Measurements from ENCODE around the gene ANO7. TPM values are rescaled to one million over a fixed set of nuclear protein-coding genes. Genes with fewer than 3 reads are reported as not detected.

The ANO7 gene
- total RNA-seq, 1 experiment from 2014 or later = 1.7 TPM

DNA sequence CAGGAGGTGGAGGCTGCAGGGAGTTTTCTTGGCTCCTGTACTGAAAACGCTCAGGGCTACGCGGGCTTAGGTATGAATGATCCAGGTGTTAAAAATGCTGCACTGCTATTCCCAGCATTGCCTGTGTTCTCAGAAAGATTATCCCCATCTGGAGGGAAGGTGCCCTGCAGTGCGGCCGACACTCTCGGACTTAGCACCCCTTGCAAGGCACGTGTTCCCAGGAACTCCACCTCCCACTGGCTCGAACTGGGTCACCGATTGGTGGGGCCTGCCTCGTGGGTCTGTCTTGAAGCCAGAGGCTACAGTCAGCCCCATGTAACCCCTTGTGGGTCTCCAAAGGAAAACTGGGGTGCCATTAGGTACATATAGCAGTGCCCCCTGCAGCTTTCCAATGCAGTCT, 25.7 kb downstream of the ANO7 start:
- no peak for DNase-seq (ENCODE audit: low read depth in 1 of 2, low spot score in 2 of 2)
- Histone ChIP-seq H3K27me3 (replicated peaks) (no peaks in the 10 kb centered on the region; the same call in 1 of the 2 replicates), H3K27ac (no peak overlapping the region), H3K36me3 (no peaks in the 10 kb centered on the region), H3K4me3 (no peak overlapping the region), H3K9me3 (replicated peaks) (0 out of 2 replicates have a peak, but pooled peaks cover 4% of the 10 kb centered on the region), H3K4me1 (replicated peaks) (peaks cover 35% of the 10 kb centered on the region)

GRCh38 chr2:241214766-241215165, 26.3 kb downstream of the ANO7 start:
- H3K27ac ChIP-seq = no peak overlapping the region
- DNase-seq (ENCODE audit: low read depth in 1 of 2, low spot score in 2 of 2) = no peak
- H3K36me3 ChIP-seq = no peaks in the 10 kb centered on the region
- no peaks in the 10 kb centered on the region; the same call in 1 of the 2 replicates for H3K27me3 ChIP-seq (replicated peaks)
- 0 out of 2 replicates have a peak, but pooled peaks cover 4% of the 10 kb centered on the region for H3K9me3 ChIP-seq (replicated peaks)
- H3K4me1 ChIP-seq (replicated peaks) = peaks cover 35% of the 10 kb centered on the region
- H3K4me3 ChIP-seq = no peak overlapping the region

DNA sequence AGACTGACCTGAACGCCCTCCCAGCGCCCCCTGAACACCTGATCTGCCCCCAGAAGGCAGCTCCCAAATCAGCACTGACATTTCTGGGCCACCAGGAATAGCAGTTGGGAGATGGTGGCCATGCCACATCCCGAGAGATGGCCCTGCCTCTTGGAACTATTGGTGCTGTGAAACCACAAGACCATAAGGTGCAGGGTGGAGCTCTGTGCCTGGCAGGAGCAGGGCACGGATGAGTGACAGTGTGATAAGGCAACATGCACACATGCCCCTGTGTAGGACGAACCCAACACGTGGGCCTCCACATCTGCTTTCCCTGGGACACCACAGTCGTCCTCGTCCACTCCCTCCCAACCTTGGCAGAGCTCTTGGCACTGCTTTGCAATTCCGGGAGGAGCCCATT, 26.9 kb downstream of the ANO7 start:
- no peak for DNase-seq (ENCODE audit: low read depth in 1 of 2, low spot score in 2 of 2)
- H3K27ac ChIP-seq = no peak overlapping the region

GRCh38 chr2:241216211-241216761, 27.8 kb downstream of the ANO7 start:
- Histone ChIP-seq H3K27me3 (replicated peaks) (no peaks in the 10 kb centered on the region; the same call in 1 of the 2 replicates), H3K27ac (peak overlapping the region; percentile 2; the same call in 1 of the 2 replicates), H3K4me3 (no peak overlapping the region), H3K9me3 (replicated peaks) (0 out of 2 replicates have a peak, but pooled peaks cover 4% of the 10 kb centered on the region), H3K36me3 (peaks cover 7% of the 10 kb centered on the region; the same call in 1 of the 2 replicates), H3K4me1 (replicated peaks) (peaks cover 30% of the 10 kb centered on the region)
- DNase-seq (ENCODE audit: low read depth in 1 of 2, low spot score in 2 of 2) = peak; percentile 58 to 74

More for the DNA sequence above, 26.9 kb downstream of the ANO7 start:
- Histone ChIP-seq H3K4me1 (replicated peaks) (peaks cover 35% of the 10 kb centered on the region), H3K36me3 (peaks cover 4% of the 10 kb centered on the region; the same call in 1 of the 2 replicates), H3K27me3 (replicated peaks) (no peaks in the 10 kb centered on the region; the same call in 1 of the 2 replicates), H3K9me3 (replicated peaks) (0 out of 2 replicates have a peak, but pooled peaks cover 4% of the 10 kb centered on the region), H3K4me3 (no peak overlapping the region)

DNA sequence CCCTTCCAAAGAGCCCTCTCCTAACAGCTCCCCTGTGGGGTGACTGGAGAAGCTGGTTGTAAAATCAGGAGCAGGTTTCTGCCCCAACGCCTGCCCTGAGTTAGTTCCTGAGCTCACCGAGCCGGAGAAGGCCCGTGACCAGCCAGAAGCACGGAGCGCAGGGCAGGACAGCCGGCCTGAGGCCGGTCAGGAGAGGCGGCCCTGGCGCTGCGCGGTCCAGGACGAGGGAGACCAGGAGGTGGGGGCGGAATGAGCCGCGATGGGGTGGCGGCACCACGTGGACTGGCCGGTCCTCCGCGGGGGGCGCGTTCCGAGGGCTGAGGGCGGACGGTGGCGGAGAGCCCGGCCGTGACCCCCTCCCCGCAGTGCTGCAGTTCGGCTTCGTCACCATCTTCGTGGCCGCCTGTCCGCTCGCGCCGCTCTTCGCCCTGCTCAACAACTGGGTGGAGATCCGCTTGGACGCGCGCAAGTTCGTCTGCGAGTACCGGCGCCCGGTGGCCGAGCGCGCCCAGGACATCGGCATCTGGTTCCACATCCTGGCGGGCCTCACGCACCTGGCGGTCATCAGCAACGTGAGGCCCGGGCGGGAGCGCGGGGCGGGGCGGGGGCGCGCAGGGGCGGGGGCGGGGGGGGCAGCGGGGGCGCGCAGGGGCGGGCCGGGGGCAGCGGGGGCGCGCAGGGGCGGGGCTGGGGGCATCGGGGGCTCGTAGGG, 29.0 kb downstream of the ANO7 start:
- peak overlapping the region; percentile 47 for H3K4me3 ChIP-seq
- H3K4me1 ChIP-seq (replicated peaks) = peaks cover 27% of the 10 kb centered on the region
- 0 out of 2 replicates have a peak, but pooled peaks cover 4% of the 10 kb centered on the region for H3K9me3 ChIP-seq (replicated peaks)
- H3K27me3 ChIP-seq (replicated peaks) = no peaks in the 10 kb centered on the region
- peak overlapping the region; percentile 70 for H3K27ac ChIP-seq
- H3K36me3 ChIP-seq = peaks cover 11% of the 10 kb centered on the region; the same call in 1 of the 2 replicates
- peak; percentile 80 to 83 for DNase-seq (ENCODE audit: low read depth in 1 of 2, low spot score in 2 of 2)

DNA sequence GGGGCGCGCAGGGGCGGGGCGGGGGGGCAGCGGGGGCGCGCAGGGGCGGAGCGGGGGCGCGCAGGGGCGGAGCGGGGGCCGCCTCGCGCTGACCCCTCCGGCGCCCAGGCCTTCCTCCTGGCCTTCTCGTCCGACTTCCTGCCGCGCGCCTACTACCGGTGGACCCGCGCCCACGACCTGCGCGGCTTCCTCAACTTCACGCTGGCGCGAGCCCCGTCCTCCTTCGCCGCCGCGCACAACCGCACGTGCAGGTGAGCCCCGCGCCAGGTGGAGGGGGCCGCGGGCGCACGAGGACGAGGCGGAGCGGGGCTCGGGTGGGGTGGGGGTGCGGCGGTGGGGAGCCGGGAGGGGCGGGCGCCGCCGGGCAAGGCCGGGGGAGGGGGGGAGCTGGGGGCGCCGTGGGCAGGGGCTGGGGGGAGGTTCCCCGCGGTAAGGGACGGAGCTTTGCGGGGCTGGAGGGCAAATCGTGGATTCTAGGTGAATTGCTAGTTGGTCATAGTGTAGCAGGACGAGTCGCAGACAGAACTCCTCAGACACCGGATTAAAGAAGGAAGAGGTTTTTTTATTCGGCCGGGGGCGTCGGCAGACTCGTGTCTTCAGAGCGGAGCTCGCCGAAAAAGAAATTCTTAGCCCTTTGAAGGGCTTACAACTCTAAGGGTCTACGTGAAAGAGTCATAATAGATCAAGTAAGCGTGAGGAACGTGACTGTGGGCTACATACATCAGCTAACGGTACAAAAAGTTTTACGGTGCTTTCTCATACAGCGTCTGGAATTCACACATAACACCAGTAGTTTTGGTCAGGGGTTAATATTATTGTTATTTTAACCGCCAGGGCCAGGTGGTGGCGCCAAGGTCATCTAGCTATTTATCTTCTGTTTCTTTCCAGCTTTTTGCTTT, 29.9 kb downstream of the ANO7 start:
- peak; percentile 37 to 68 for DNase-seq (ENCODE audit: low read depth in 1 of 2, low spot score in 2 of 2)
- Histone ChIP-seq H3K4me1 (replicated peaks) (peaks cover 27% of the 10 kb centered on the region), H3K4me3 (peak overlapping the region; percentile 47), H3K27ac (no peak overlapping the region), H3K27me3 (replicated peaks) (no peaks in the 10 kb centered on the region), H3K9me3 (replicated peaks) (0 out of 2 replicates have a peak, but pooled peaks cover 4% of the 10 kb centered on the region), H3K36me3 (peaks cover 17% of the 10 kb centered on the region)

DNA sequence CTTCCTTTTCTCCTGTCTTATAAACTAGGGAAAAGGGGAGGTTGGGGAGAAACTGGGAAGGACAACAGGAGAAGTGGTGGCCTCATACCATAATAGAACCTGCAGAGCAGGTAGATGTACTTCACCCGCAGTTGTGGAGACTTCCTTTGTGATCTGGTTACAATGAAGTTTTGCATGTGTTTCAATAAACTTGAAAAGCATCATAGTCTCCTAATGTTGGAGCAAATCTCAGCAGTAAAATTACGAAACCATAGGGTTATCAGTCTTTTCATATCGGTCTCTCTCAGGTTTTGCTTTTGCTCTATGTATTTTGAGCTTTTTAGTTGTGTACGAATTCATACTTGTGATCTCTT, 30.5 kb downstream of the ANO7 start:
- Histone ChIP-seq H3K4me1 (replicated peaks) (peaks cover 30% of the 10 kb centered on the region), H3K9me3 (replicated peaks) (0 out of 2 replicates have a peak, but pooled peaks cover 4% of the 10 kb centered on the region), H3K36me3 (peaks cover 23% of the 10 kb centered on the region), H3K4me3 (peak overlapping the region; percentile 47), H3K27me3 (replicated peaks) (no peaks in the 10 kb centered on the region), H3K27ac (no peak overlapping the region)
- no peak for DNase-seq (ENCODE audit: low read depth in 1 of 2, low spot score in 2 of 2)

DNA sequence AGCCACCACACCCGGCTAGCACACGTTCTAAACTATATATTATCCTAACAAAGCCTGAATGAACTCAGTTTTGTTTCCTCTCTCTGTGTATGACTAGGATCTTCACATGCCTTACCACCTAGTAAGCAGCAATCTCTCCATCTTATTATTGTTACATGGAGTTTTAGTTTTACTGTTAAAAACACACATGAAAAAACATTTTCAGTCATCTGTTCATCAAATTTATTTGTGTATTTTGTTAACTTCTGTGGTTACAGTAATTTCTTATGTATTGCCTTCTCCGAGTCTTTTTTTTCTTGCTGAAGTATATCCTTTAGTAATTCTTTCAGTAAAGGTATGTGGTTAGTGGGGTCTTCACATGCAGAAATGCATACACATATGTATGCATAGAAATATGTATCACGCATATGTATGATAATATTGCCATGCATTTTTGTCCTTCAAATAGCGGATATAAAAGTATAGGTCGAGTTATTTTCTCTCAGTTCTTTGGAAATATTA, 31.4 kb downstream of the ANO7 start:
- no peak overlapping the region for H3K4me3 ChIP-seq
- DNase-seq (ENCODE audit: low read depth in 1 of 2, low spot score in 2 of 2) = no peak
- H3K9me3 ChIP-seq (replicated peaks) = 0 out of 2 replicates have a peak, but pooled peaks cover 4% of the 10 kb centered on the region
- no peaks in the 10 kb centered on the region for H3K27me3 ChIP-seq (replicated peaks)
- peaks cover 32% of the 10 kb centered on the region for H3K36me3 ChIP-seq
- H3K4me1 ChIP-seq (replicated peaks) = peaks cover 33% of the 10 kb centered on the region
- H3K27ac ChIP-seq = no peak overlapping the region

GRCh38 chr2:241223211-241224017, 34.9 kb downstream of the ANO7 start:
- no peak overlapping the region for H3K27ac ChIP-seq
- peaks cover 10% of the 10 kb centered on the region for H3K4me1 ChIP-seq (replicated peaks)
- no peaks in the 10 kb centered on the region for H3K9me3 ChIP-seq (replicated peaks)
- H3K27me3 ChIP-seq (replicated peaks) = no peaks in the 10 kb centered on the region
- no peak for DNase-seq (ENCODE audit: low read depth in 1 of 2, low spot score in 2 of 2)
- H3K36me3 ChIP-seq = peaks cover 65% of the 10 kb centered on the region
- no peak overlapping the region for H3K4me3 ChIP-seq

DNA sequence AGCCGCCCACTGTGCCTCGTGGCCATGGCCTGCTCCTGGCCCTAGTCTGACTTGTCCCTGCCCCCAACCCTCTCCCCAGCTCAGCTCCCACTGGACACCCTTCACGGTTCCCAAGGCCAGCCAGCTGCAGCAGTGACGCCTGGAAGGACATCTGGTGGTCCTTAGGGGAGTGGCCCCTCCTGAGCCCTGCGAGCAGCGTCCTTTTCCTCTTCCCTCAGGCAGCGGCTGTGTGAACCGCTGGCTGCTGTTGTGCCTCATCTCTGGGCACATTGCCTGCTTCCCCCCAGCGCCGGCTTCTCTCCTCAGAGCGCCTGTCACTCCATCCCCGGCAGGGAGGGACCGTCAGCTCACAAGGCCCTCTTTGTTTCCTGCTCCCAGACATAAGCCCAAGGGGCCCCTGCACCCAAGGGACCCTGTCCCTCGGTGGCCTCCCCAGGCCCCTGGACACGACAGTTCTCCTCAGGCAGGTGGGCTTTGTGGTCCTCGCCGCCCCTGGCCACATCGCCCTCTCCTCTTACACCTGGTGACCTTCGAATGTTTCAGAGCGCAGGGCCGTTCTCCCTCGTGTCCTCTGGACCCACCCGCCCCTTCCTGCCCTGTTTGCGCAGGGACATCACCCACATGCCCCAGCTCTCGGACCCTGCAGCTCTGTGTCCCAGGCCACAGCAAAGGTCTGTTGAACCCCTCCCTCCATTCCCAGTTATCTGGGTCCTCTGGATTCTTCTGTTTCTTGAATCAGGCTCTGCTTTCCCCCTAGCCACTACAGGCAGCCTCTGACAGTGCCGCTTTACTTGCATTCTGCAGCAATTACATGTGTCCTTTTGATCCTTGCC, 35.8 kb downstream of the ANO7 start:
- Histone ChIP-seq H3K9me3 (replicated peaks) (no peaks in the 10 kb centered on the region), H3K27ac (no peak overlapping the region), H3K36me3 (peaks cover 74% of the 10 kb centered on the region), H3K4me1 (replicated peaks) (peaks cover 6% of the 10 kb centered on the region), H3K4me3 (no peak overlapping the region), H3K27me3 (replicated peaks) (no peaks in the 10 kb centered on the region)
- no peak for DNase-seq (ENCODE audit: low read depth in 1 of 2, low spot score in 2 of 2)

DNA sequence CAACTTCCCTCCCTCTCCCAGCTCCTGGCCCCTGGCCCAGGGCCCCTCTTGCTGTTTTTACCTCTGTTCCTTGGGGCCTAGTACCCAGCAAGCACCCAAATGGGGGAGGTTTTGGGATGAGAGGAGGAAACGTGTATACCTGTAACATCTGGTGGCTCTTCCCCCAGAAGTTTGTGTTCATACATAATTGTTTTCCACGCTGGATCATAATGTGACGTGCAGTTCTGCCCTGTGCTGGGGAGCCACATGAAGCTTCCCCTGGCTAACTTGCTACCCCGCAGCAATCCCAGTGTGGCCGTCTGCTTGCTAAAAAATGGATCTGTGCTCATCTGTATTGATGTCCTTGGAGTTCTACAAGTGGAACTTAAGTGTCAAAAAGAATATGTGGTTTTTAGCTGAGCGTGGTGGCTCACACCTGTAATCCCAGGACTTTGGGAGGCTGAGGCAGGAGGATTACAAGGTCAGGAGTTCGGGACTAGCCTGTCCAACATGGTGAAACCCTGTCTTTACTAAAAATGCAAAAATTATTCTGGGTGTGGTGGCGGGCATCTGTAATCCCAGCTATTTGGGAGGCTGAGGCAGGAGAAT, 36.5 kb downstream of the ANO7 start:
- Histone ChIP-seq H3K4me3 (no peak overlapping the region), H3K36me3 (peaks cover 79% of the 10 kb centered on the region), H3K27me3 (replicated peaks) (no peaks in the 10 kb centered on the region), H3K27ac (no peak overlapping the region), H3K9me3 (replicated peaks) (no peaks in the 10 kb centered on the region), H3K4me1 (replicated peaks) (peaks cover 6% of the 10 kb centered on the region)
- DNase-seq (ENCODE audit: low read depth in 1 of 2, low spot score in 2 of 2) = no peak

DNA sequence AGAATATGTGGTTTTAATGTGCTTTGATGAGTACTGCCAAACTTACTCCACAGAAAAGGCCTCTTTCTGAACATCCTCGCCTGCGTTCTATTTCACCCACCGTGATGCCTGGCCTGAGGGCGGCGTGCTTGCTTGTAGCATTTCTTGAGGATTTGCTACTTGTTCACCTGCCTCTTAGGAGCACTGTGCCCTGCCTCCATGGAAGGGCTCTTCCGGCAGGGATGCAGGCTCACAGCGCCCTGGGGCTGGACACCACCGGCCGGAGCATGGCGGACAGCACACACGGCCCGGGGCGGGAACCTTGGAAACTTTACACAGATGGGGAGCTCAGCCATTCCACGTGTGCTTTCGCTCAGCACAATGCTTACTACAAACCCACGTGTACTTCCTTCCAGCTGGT, 37.1 kb downstream of the ANO7 start:
- Histone ChIP-seq H3K4me1 (replicated peaks) (peaks cover 6% of the 10 kb centered on the region), H3K27me3 (replicated peaks) (no peaks in the 10 kb centered on the region), H3K4me3 (no peak overlapping the region), H3K27ac (no peak overlapping the region), H3K36me3 (peaks cover 80% of the 10 kb centered on the region), H3K9me3 (replicated peaks) (no peaks in the 10 kb centered on the region)
- no peak for DNase-seq (ENCODE audit: low read depth in 1 of 2, low spot score in 2 of 2)

Data from SJSA1 (cell line).